GM23338 (cell line): ENCODE results near the gene THOP1. TPM values are rescaled to one million over a fixed set of nuclear protein-coding genes. Genes with fewer than 3 reads are reported as not detected.

Experiments
- ATAC-seq: fragments of 200-7000 bp; cut with Tn5 transposase; 3 replicates; pipeline ENCODE4 v1.9.1; 2020
- DNase-seq: peaks from one replicate; pipeline ENCODE4 v3.0.0-alpha.2; 2015; ENCODE audit warnings: low spot score
- H2AFZ ChIP-seq: fragments of 200-600 bp; sonication (generic); 2 replicates; pipeline ENCODE4 v1.8.0; 2016; ENCODE audit warnings: antibody characterized with exemption, mild to moderate bottlenecking, moderate library complexity
- H3F3A ChIP-seq: fragments of 200-600 bp; sonication (generic); replicated peaks from 2 replicates; pipeline ENCODE4 v1.8.0; 2017; ENCODE audit warnings: antibody characterized with exemption, mixed run types, low read depth
- H3K27ac ChIP-seq: fragments of 200-600 bp; sonication (generic); 2 replicates; pipeline ENCODE4 v1.6.1; 2016; ENCODE audit warnings: low read depth
- H3K27me3 ChIP-seq: fragments of 200-600 bp; sonication (generic); 2 replicates; pipeline ENCODE4 v1.8.0; 2016; ENCODE audit warnings: mild to moderate bottlenecking, mixed run types, moderate library complexity; ENCODE audit not compliant: insufficient read depth
- H3K36me3 ChIP-seq: fragments of 200-600 bp; sonication (generic); 2 replicates; pipeline ENCODE4 v1.8.0; 2016; ENCODE audit warnings: mild to moderate bottlenecking; ENCODE audit not compliant: insufficient read depth
- H3K4me1 ChIP-seq: fragments of 200-600 bp; sonication (generic); 2 replicates; pipeline ENCODE4 v1.8.0; 2016; ENCODE audit warnings: mild to moderate bottlenecking, moderate library complexity; ENCODE audit not compliant: insufficient read depth
- H3K4me2 ChIP-seq: fragments of 200-600 bp; sonication (generic); 2 replicates; pipeline ENCODE4 v1.7.1; 2017; ENCODE audit warnings: mixed run types
- H3K4me3 ChIP-seq: fragments of 200-600 bp; sonication (generic); 2 replicates; pipeline ENCODE4 v1.6.1; 2016; ENCODE audit warnings: mixed run types
- H3K79me2 ChIP-seq: fragments of 200-600 bp; sonication (generic); replicated peaks from 2 replicates; pipeline ENCODE4 v1.8.0; 2017; ENCODE audit warnings: mild to moderate bottlenecking; ENCODE audit not compliant: insufficient read depth
- H3K9me2 ChIP-seq: fragments of 200-600 bp; sonication (generic); 2 replicates; pipeline ENCODE4 v1.8.0; 2017; ENCODE audit not compliant: insufficient read depth
- H4K20me1 ChIP-seq: fragments of 200-600 bp; sonication (generic); replicated peaks from 2 replicates; pipeline ENCODE4 v1.8.0; 2017; ENCODE audit warnings: mild to moderate bottlenecking; ENCODE audit not compliant: insufficient read depth
- H3K27ac Mint-ChIP-seq: 2 replicates; pipeline ENCODE4 v1.8.0; 2020; ENCODE audit warnings: inconsistent platforms, mild to moderate bottlenecking, moderate library complexity, mixed read lengths
- H3K27me3 Mint-ChIP-seq: 3 replicates; pipeline ENCODE4 v1.8.0; 2022; ENCODE audit warnings: low read depth, mild to moderate bottlenecking, moderate library complexity, mixed read lengths, inconsistent platforms; ENCODE audit not compliant: insufficient read depth, poor library complexity
- H3K36me3 Mint-ChIP-seq: 3 replicates; pipeline ENCODE4 v1.8.0; 2021; ENCODE audit warnings: low read depth, mild to moderate bottlenecking, inconsistent platforms, moderate library complexity, mixed read lengths
- H3K4me1 Mint-ChIP-seq: 3 replicates; pipeline ENCODE4 v1.8.0; 2020; ENCODE audit warnings: mild to moderate bottlenecking, inconsistent platforms, mixed read lengths
- H3K4me3 Mint-ChIP-seq: 3 replicates; pipeline ENCODE4 v1.8.0; 2021; ENCODE audit warnings: moderate library complexity, mild to moderate bottlenecking, inconsistent platforms, mixed read lengths
- H3K9me3 Mint-ChIP-seq: 3 replicates; pipeline ENCODE4 v1.8.0; 2020; ENCODE audit warnings: moderate library complexity, mild to moderate bottlenecking, inconsistent platforms, mixed read lengths
- CTCF ChIP-seq, 2 experiments: fragments of 200-600 bp in 1 of 2; sonication (generic) in 1 of 2; conservative IDR thresholded peaks; 2 replicates each; pipeline versions ENCODE4 v1.5.1 to v1.6.1; 2016 to 2017; ENCODE audit warnings: antibody characterized with exemption in 2 of 2, low read depth in 2 of 2, mild to moderate bottlenecking in 2 of 2, moderate library complexity in 1 of 2
- ETS1 ChIP-seq: IDR thresholded peaks from 2 replicates; pipeline ENCODE4 v1.6.1; 2016; ENCODE audit warnings: antibody characterized with exemption
- EZH2 ChIP-seq: fragments of 200-600 bp; sonication (generic); IDR thresholded peaks from one replicate; pipeline ENCODE4 v1.8.0; 2017; ENCODE audit warnings: antibody characterized with exemption, mild to moderate bottlenecking, low read depth; ENCODE audit not compliant: unreplicated experiment
- EZH2phosphoT487 ChIP-seq: fragments of 200-600 bp; sonication (generic); IDR thresholded peaks from one replicate; pipeline ENCODE4 v1.8.1; 2018; ENCODE audit warnings: antibody characterized with exemption; ENCODE audit not compliant: unreplicated experiment
- JUNB ChIP-seq: IDR thresholded peaks from one replicate; pipeline ENCODE4 v1.6.1; 2016; ENCODE audit warnings: antibody characterized with exemption; ENCODE audit not compliant: unreplicated experiment
- NANOG ChIP-seq: IDR thresholded peaks from 2 replicates; pipeline ENCODE4 v1.6.1; 2016; ENCODE audit warnings: antibody characterized with exemption, borderline replicate concordance
- POLR2AphosphoS5 ChIP-seq: IDR thresholded peaks from 2 replicates; pipeline ENCODE4 v1.6.1; 2016; ENCODE audit warnings: antibody characterized with exemption, low read depth
- REST ChIP-seq: IDR thresholded peaks from one replicate; pipeline ENCODE4 v1.6.1; 2018; ENCODE audit warnings: antibody characterized with exemption; ENCODE audit not compliant: unreplicated experiment
- STAT1 ChIP-seq: IDR thresholded peaks from one replicate; pipeline ENCODE4 v1.6.1; 2016; ENCODE audit warnings: antibody characterized with exemption; ENCODE audit not compliant: unreplicated experiment
- ZNF114 ChIP-seq: fragments of 250-450 bp; sonication (Bioruptor Pico); IDR thresholded peaks from 2 replicates; pipeline ENCODE4 v1.5.0; 2020; ENCODE audit warnings: mild to moderate bottlenecking, moderate library complexity
- ZNF331 ChIP-seq: fragments of 250-450 bp; sonication (Bioruptor Pico); IDR thresholded peaks from 2 replicates; pipeline ENCODE4 v1.5.0; 2020; ENCODE audit warnings: low read depth, mild to moderate bottlenecking, moderate library complexity
- ZNF462 ChIP-seq: fragments of 250-450 bp; sonication (Bioruptor Pico); IDR thresholded peaks from 2 replicates; pipeline ENCODE4 v1.5.0; 2020; ENCODE audit warnings: mild to moderate bottlenecking, moderate library complexity
- polyA plus RNA-seq: library from polyadenylated mRNA; unstranded; fragments of >200 nt; fragmentation: Nextera tagmentation; extraction: Ambion mirVana; gene quantifications from 2 replicates; pipeline ENCODE4 v1.2.1, GENCODE V29; 2016
- total RNA-seq: library from RNA; depleted of rRNA; stranded (reverse); fragments of >200 nt; shearing (Covaris generic); gene quantifications from 2 replicates; pipeline ENCODE4 v1.2.3, GENCODE V29; 2014

Gene THOP1
- total and polyA plus RNA-seq, 2 experiments from 2014 or later = 110 to 229 TPM

- Mint-ChIP-seq H3K4me3 (no peak overlapping the region), H3K27me3 (peaks cover 6% of the 10 kb centered on the region), H3K36me3 (peaks cover 50% of the 10 kb centered on the region), H3K4me1 (no peaks in the 10 kb centered on the region), H3K9me3 (no peaks in the 10 kb centered on the region), H3K27ac (no peak overlapping the region)
- Histone ChIP-seq H3K27ac (no peak overlapping the region), H4K20me1 (peaks cover 6% of the 10 kb centered on the region; the same call in 1 of the 2 replicates), H2AFZ (no peak overlapping the region), H3K4me3 (no peak overlapping the region), H3K4me1 (no peaks in the 10 kb centered on the region), H3K79me2 (peaks cover 8% of the 10 kb centered on the region), H3K36me3 (peaks cover 9% of the 10 kb centered on the region; the same call in 1 of the 2 replicates), H3F3A (no peaks in the 10 kb centered on the region), H3K4me2 (no peak overlapping the region), H3K27me3 (no peaks in the 10 kb centered on the region), H3K9me2 (no peaks in the 10 kb centered on the region)
- DNase-seq (no peak), ATAC-seq (no peak)
- TF ChIP-seq NANOG (no peak), REST (no peak), POLR2AphosphoS5 (no peak), ETS1 (no peak), ZNF114 (CRISPR knock-in tag) (no peak), ZNF462 (CRISPR knock-in tag) (no peak), CTCF (conservative IDR thresholded peaks at IDR 0.05; ENCODE audit: low read depth in 2 of 2) (no peak), EZH2 (no peak), EZH2phosphoT487 (no peak), JUNB (no peak), STAT1 (no peak), ZNF331 (CRISPR knock-in tag) (no peak)
Measured at GRCh38 chr19:2764945-2765344, 20.4 kb upstream of the THOP1 start.
